Measurements from ENCODE around the gene MYD88. TPM values are rescaled to one million over a fixed set of nuclear protein-coding genes. Genes with fewer than 3 reads are reported as not detected.

Gene MYD88
- polyA plus RNA-seq, 2 of the 4 experiments (the other 2 are of a cell fraction) = 16.8 to 22.3 TPM

GRCh38 chr3:38107911-38108648, 30.4 kb upstream of the MYD88 start:
- no peak for FAIRE-seq
- Histone ChIP-seq H3K4me1 (no peaks in the 10 kb centered on the region), H3K4me3 (no peak overlapping the region), H3K4me2 (no peak overlapping the region), H3K9me3 (peaks cover 10% of the 10 kb centered on the region), H3K27ac (no peak overlapping the region)
- no peak; a peak in 1 of 6 replicates for ATAC-seq
- WGBS (ENCODE audit: missing lambda C conversion rate) = 46% methylated on average over 6 of the region's 7 CpGs
- ChIA-PET CTCF (interaction anchor here (1.5 to 3.2 kb wide), 2 partner anchors 10 kb away, joined by 4 to 17 read pairs; no protein-coding TSS in a partner anchor), POLR2A (no interaction called here)
- DNase-seq (ENCODE audit: low read depth in 1 of 2, low spot score in 1 of 2) = no peak
- TF ChIP-seq GATA3 (IDR thresholded peaks at IDR 0.05; ENCODE audit: borderline replicate concordance) = no peak
- no peak for TF ChIP-seq CHD2 (IDR thresholded peaks at IDR 0.05; ENCODE audit: low read length, partially characterized antibody)
- no peak for TF ChIP-seq E2F6 (IDR thresholded peaks at IDR 0.05; ENCODE audit: borderline replicate concordance, low read depth)
- TF ChIP-seq PBX3 (IDR thresholded peaks at IDR 0.05) = no peak

GRCh38 chr3:38108649-38109579, 29.5 kb upstream of the MYD88 start:
- 62% methylated on average over 11 of the region's 11 CpGs for WGBS (ENCODE audit: missing lambda C conversion rate)
- ChIA-PET CTCF (interaction anchor here (1.1 to 3.2 kb wide), 2 partner anchors 9 to 238 kb away, joined by 3 to 17 read pairs; partner anchors contain the start of gene XYLB), POLR2A (no interaction called here)
- Histone ChIP-seq H3K4me1 (no peaks in the 10 kb centered on the region), H3K4me3 (no peak overlapping the region), H3K27ac (no peak overlapping the region), H3K4me2 (no peak overlapping the region), H3K9me3 (peaks cover 10% of the 10 kb centered on the region)
- DNase-seq (ENCODE audit: low read depth in 1 of 2, low spot score in 1 of 2) (no peak), FAIRE-seq (no peak), ATAC-seq (no peak; a peak in 1 of 6 replicates)
- TF ChIP-seq ATOH8 (CRISPR knock-in tag; IDR thresholded peaks at IDR 0.05; ENCODE audit: low read depth) = no peak
- TF ChIP-seq CBX8 (IDR thresholded peaks at IDR 0.05) = no peak
- no peak for TF ChIP-seq SREBF2 (IDR thresholded peaks at IDR 0.05)
- no peak for TF ChIP-seq EHF (CRISPR knock-in tag; IDR thresholded peaks at IDR 0.05)
- no peak for TF ChIP-seq BCL3 (IDR thresholded peaks at IDR 0.05)
- TF ChIP-seq SMC3 (IDR thresholded peaks at IDR 0.05) = no peak
- no peak for TF ChIP-seq MAFK (IDR thresholded peaks at IDR 0.05; ENCODE audit: partially characterized antibody)
- no peak for TF ChIP-seq FOXS1 (CRISPR knock-in tag; IDR thresholded peaks at IDR 0.05)
- no peak for TF ChIP-seq ZNF302 (CRISPR knock-in tag; IDR thresholded peaks at IDR 0.05)
- TF ChIP-seq EP300 (IDR thresholded peaks at IDR 0.05) = no peak
- no peak for TF ChIP-seq HDAC2 (IDR thresholded peaks at IDR 0.05)
- no peak for TF ChIP-seq HES2 (IDR thresholded peaks at IDR 0.05)
- no peak for TF ChIP-seq CHD4 (IDR thresholded peaks at IDR 0.05; ENCODE audit: borderline replicate concordance)
- no peak for TF ChIP-seq JUN (IDR thresholded peaks at IDR 0.05)
- no peak for TF ChIP-seq GATA3 (IDR thresholded peaks at IDR 0.05; ENCODE audit: borderline replicate concordance)
- TF ChIP-seq ZC3H11A (IDR thresholded peaks at IDR 0.05) = no peak
- no peak for TF ChIP-seq POLR2AphosphoS2 (conservative IDR thresholded peaks at IDR 0.05; ENCODE audit: low read length)
- TF ChIP-seq ZSCAN20 (CRISPR knock-in tag; IDR thresholded peaks at IDR 0.05) = no peak
- no peak for TF ChIP-seq HOXA7 (CRISPR knock-in tag; IDR thresholded peaks at IDR 0.05)
- TF ChIP-seq POLR2A (IDR thresholded peaks at IDR 0.05; ENCODE audit: low read length) = no peak
